Measurements from ENCODE around the gene TRMT5. TPM values are rescaled to one million over a fixed set of nuclear protein-coding genes. Genes with fewer than 3 reads are reported as not detected.
A peak's percentile ranks its signal among the peaks of the same experiment; 100 is the strongest.

TRMT5 gene
- 11.0 TPM for polyA plus RNA-seq (2013, experiment 1 of 2; ENCODE audit: insufficient read length)
- 15.8 TPM for polyA plus RNA-seq (2013, experiment 2 of 2; ENCODE audit: insufficient read length)

GRCh38 chr14:60980811-60981632, at the start of gene TRMT5, which contains the start of gene SLC38A6:
TRMT5 (minus strand) TSS chr14:60981079; CDS start chr14:60980973, 106 bp downstream.
SLC38A6 (plus strand) TSS chr14:60981245; CDS start chr14:60981278, 33 bp downstream.
- DNase-seq, result peak; percentile 97

- no peak for DNase-seq
Observed at GRCh38 chr14:61026526-61026925, 45.6 kb upstream of the TRMT5 start.

GRCh38 chr14:61025251-61026223, 44.7 kb upstream of the TRMT5 start:
- DNase-seq, result peak; percentile 79

- no peak for DNase-seq
Observed at GRCh38 chr14:61019537-61019936, 38.7 kb upstream of the TRMT5 start.

GRCh38 chr14:61003571-61003970, 22.7 kb upstream of the TRMT5 start:
- DNase-seq, result peak; percentile 24

GRCh38 chr14:60999536-60999935, 18.7 kb upstream of the TRMT5 start:
- peak; percentile 2 for DNase-seq

- DNase-seq, result no peak
Observed at GRCh38 chr14:60998617-60999016, 17.7 kb upstream of the TRMT5 start.

GRCh38 chr14:60989599-60989998, 8.7 kb upstream of the TRMT5 start:
- peak; percentile 19 for DNase-seq

- DNase-seq, result no peak
Observed at GRCh38 chr14:60986500-60986899, 5.6 kb upstream of the TRMT5 start.

- no peak for DNase-seq
Observed at GRCh38 chr14:60984196-60984595, 3.3 kb upstream of the TRMT5 start.

GRCh38 chr14:60981633-60982455, 965 bp upstream of the TRMT5 start:
- peak; percentile 64 for DNase-seq

- DNase-seq, result no peak
Observed at GRCh38 chr14:60977847-60978246, 3.0 kb downstream of the TRMT5 start.

- DNase-seq, result no peak
Observed at GRCh38 chr14:60975551-60975950, 5.3 kb downstream of the TRMT5 start.

- no peak for DNase-seq
Observed at GRCh38 chr14:60974090-60974651, 6.7 kb downstream of the TRMT5 start.

GRCh38 chr14:60973070-60973469, 7.8 kb downstream of the TRMT5 start:
- DNase-seq, result no peak

GRCh38 chr14:60972295-60972694, 8.6 kb downstream of the TRMT5 start:
- no peak for DNase-seq

GRCh38 chr14:60971271-60971670, 9.6 kb downstream of the TRMT5 start:
- DNase-seq, result no peak

- no peak for DNase-seq
Observed at GRCh38 chr14:60970146-60970545, 10.7 kb downstream of the TRMT5 start.

- DNase-seq, result no peak
Observed at GRCh38 chr14:60968671-60969070, 12.2 kb downstream of the TRMT5 start.

- no peak for DNase-seq
Observed at GRCh38 chr14:60968099-60968498, 12.8 kb downstream of the TRMT5 start.

- DNase-seq, result peak; percentile 61
Observed at GRCh38 chr14:60965402-60965801, 15.5 kb downstream of the TRMT5 start.

GRCh38 chr14:60964904-60965303, 16.0 kb downstream of the TRMT5 start:
- DNase-seq, result peak; percentile 42
